ENCODE measurements around the gene C1orf122.
A peak's percentile ranks its signal among the peaks of the same experiment; 100 is the strongest.

C1orf122 gene

DNA sequence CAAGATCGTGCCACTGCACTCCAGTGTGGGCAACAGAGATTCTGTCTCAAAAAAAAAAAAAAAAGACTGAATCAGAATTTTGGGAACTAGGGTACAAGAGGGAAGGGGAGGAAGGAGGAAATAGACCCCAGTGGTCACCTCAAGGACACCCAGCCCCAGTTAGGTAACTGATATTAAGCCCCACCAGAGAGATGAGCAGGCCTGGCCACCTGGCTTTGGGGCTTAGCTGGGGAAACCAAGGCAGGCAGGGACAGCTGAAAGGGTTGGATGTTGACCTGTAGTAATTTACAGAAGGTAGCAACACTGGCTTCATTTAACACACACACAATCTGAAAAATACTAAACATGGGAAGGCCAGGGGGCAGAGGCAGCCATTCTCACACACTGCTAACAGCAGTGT, 5.2 kb upstream of the C1orf122 start:
- no peak for DNase-seq

DNA sequence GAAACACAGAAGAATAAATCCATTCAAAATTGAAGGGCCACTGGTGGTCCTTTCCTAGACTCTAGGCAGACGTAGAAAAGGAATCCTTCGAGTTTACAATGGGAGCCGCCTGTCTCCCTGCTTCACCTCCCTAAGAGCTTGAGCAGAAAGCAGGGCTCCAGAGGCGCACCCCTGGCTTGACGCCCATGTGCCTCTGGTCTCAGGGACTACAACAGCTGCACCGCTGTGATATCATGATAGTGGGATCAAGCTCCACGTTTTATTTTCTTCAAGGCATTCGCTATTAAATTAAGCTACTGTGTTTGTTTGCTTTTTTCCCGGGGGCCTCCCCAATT, 403 bp upstream of the C1orf122 start:
- DNase-seq: no peak

DNA sequence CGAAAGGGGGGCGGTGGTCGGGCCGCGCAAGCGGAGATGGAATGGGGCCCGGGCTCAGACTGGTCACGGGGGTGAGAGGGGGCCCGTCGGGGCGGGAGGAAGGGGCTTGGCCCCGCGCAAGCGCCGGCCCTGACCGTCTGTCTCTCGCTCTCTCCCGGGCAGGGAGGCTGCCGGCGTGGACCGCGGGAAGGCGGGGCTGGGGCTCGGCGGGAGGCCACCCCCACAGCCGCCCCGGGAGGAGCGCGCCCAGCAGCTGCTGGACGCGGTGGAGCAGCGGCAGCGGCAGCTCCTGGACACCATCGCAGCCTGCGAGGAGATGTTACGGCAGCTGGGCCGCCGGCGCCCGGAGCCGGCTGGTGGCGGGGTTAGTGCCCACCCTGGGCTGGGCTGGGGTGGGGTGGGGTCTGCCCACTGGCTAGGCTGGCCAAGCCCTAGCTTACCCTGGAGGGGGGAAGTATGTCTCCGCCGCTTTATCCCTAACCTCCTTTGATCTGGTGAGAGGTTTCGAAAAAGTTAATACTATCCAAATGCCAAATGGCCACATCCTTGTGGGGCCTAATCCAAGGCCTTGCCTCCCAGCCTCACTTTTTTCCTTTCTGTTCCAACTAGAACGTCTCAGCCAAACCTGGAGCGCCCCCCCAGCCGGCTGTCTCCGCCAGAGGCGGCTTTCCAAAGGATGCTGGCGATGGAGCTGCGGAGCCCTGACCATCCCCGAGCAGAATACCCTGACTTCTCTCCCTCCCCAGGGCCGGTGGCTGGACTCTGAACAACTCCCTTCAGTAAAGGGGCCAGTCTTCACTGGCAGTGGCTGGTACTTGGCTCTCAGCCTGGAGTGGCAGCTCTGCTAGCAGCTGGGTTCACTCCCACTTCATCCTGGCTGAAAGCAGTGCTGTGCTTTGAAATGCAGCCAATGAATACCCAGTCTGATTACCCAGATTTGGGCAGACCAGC, 1.1 kb downstream of the C1orf122 start:
- peak; percentile 55 for DNase-seq

DNA sequence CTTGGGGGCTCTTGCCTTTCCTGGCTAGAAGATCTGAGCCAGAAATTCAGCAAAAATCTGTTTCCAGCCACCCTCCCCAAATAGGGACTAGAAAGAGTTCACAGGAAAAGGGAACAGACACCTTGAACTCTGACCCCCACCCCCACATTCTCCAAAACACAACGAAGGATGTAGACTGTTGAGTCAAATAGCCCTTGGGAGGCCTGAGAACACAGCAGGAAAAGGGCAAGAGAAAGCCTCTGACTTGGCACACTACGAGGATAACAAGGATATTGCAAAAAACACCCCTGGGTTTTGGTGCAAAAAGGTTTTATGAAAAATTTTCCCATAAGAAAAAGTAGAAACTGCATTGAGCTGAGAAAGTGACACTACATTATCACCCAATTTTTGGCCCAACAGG, 2.4 kb downstream of the C1orf122 start:
- DNase-seq: no peak

DNA sequence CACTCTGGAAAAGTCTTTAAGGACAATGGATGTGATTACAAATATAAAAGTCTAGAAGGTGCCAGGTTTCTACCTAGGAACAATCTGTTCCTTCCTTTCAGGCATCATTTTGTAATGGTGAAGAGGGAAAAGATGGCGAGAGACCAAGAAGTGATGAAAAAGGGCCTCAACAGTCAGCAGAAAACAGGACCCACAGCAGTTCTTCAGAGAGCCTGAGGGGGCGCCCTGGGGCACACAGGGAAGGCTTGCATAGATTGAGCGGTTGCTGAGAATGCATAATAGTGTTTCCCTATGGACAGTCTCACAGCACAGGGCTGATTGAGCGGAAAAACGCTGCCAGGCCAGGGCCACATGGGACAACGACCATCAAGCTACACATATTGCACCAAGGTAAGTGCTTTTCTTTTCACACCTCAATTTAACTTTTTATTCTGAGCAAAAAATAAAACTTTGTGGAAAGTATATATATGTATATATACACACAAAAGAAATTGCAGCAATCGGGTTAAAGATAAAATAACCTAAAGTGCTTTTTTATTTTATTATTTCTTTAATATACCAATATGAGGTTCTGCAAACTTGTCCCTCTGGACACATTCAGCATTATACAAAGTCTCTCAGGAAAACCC, 3.6 kb downstream of the C1orf122 start:
- peak; percentile 78 for DNase-seq

DNA sequence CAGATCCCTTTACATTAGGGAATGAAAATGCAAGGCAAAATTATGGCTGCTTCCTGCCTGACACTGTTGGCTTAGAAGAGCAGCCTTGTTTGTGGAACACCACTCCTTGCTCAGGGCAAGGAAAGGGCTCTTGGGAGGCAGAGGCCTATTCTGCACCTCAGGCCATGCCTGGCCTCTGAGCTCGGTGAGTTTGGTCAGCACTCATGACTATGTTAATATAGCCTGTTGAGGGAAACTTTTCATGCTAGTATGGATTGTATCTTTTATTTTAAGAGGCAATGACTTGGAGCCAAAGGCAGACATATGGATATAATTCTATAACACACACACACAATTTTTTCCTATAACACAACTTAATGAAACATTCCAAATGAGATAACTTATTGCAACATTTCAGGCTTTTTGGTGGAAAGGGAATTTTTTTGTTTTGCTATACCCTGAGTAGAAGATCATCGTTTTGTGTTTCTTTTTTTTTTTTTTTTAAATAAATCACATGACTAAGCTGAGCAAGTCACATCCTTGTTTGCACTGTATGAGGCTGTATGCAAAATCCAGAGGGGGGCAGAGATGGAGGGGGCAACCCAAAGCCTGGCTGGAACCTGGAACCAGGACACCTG, 6.0 kb downstream of the C1orf122 start:
- no peak for DNase-seq

DNA sequence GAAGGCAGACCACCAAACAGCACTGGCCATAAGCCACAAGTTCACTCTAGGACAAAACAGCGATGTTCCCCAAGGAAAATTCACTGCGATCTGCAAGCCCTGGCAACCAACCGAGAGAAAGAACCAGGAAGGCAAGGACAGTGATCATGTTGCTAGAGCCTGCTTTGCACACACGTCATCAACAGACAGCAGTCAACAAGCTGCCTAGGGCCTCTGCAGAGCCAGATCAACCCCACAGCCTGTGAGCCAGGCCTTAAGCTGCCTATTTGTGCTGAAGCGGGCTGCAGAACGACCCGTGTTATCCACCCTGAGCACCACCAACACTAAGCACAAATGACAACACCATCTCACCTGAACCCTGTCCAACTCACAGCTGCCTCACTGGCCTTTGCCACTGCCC, 6.7 kb downstream of the C1orf122 start:
- DNase-seq: no peak

DNA sequence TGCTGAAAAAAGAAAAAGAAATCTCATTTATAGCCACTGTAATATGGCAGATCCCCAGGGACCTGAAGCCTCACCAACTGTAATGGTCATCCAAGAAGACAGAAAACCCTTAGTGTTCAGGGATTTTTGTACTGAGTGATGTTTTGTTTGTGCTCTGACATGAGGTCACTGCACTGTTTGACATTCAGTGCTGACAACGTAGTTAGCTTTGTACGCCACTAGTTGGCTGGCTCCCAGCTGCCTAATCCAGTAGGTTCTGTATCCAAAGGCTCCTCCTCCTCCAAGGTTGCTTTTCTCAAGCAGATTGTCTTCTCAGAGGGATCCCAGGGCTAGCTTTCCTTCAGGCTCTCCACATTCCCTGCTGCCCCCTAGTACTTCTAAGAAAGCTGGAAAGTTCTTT, 9.9 kb downstream of the C1orf122 start:
- DNase-seq: no peak

DNA sequence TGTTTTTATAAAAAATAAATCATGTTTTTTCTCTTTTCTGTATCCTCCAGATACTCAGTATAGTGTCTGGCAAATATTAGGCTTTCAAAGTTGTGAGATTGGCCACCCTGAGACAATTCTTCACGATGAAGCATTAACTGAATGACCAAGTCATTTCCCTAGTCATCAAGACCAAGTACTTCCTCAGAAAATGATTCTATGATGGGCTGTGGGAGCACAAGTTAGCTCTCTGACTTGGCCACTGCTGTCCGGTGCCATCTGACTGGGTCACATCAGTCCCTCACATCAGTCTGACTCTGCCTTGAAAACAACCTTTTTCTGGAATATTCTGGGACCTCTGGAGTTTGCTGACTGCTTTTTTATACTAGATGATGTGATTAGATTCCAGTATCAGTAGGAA, 13.9 kb downstream of the C1orf122 start:
- DNase-seq: no peak

DNA sequence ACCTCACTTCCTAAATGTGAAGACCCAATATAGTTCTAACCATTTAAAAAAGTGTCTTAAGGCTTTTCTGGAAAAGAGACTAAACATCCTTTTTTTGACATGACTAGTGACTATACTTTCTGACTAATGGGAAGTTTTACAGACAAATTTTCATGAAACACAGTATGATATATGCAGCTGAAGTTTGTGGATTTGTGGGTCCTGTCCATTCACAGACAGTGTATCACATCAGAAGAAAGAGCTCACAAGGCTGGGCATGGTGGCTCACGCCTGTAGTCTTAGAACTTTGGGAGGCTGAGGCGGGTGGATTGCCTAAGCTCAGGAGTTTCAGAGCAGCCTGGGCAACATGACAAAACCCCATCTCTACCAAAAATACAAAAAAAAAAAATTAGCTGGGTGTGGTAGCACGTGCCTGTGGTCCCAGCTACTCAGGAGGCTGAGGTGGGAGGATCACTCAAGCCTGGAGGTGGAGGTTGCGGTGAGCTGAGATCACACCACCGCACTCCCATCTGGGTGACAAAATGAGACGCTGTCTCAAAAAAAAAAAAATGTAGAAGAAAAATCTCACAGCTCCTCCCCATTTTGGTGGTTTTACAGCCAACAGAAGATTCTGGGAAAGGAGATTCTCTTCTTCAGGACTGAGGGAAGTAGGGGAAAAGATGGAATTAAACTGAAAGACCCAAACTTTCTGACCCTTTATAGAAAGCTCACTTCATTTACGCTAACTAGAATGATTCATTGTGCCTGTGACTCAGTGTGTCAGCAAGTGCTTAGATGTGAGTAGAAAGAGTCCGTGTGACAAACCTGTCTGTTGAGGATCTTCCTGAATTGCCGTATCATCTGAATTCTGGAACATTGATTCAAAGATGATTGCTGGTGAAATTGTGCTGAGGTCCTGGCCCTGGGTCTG, 15.6 kb downstream of the C1orf122 start:
- peak; percentile 57 for DNase-seq

DNA sequence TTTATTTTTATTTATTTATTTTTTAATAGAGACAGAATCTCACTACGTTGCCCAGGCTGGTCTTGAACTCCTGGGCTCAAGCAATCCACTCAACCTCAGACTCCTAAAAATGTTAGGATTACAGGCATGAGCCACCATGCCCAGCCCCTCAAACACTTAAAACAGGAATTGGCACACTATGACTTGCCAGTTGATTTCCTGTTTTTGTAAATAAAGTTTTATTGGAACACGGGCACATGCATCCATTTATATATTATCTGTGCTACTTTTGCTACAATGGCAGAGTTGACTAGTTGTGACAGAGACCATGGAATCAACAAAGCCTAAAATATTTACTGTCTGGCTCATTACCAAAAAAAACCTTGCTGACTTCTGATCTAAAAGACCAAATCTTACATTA, 16.4 kb downstream of the C1orf122 start:
- no peak for DNase-seq

DNA sequence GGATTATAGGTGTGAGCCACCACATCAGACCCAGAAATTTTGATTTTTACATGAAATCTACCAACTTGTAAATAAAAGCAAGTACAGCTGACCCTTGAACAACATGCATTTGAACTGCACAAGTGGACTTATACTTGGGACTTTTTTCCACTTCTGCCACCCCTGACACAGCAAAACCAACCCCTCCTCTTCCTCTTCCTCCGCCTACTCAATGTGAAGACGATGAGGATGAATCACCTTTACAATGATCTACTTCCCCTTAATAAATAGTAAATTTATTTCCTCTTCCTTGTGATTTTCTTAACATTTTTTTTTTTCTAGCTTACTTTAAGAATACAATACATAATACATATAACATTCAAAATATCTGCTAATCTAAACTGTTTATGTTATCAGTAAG, 17.9 kb downstream of the C1orf122 start:
- peak; percentile 16 for DNase-seq

DNA sequence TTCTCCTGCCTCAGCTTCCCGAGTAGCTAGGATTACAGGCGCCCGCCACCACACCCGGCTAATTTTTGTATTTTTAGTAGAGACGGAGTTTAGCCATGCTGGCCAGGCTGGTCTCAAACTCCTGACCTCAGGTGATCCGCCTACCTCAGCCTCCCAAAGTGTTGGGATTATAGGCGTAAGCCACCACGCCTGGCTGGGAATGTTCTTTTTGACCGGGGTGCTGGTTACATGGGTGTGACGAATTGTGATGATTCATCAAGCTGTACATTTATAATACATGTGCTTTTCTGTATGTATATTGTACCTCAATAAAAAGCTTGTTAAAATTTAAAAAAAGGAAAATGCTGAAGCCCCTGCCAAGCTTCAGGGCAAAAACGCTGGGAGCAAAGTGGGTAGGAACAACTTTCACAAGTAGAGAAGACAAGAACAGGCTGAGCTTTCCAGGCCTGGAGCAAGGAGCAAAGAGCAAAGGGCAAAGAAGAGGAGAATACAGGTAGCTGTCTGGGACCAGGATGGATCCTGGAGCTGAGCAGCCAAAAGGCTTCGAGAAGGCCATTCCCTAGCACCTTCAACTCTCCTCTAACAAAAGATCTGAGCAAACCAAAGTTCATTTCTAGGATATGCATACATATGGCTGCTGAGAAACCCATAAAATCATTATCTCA, 21.0 kb downstream of the C1orf122 start:
- DNase-seq: no peak

DNA sequence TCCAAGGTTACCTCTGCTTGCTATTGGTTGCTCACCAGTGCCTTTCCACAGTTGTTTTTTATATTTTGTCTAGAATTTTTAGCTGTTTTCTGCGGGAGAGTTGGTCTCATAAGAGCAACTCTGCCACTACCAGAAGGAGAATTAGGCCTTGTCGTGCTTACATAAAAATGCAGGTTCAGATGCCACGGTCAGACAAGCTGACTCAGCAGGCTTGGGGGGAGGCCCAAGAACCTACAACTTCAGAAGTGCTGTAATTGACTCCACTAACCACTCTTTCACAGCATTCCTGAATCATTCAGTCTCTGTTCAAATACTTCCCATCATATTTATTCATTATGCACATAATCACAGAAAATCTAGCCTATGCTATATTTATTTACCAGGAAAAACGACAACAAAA, 23.5 kb downstream of the C1orf122 start:
- no peak for DNase-seq

DNA sequence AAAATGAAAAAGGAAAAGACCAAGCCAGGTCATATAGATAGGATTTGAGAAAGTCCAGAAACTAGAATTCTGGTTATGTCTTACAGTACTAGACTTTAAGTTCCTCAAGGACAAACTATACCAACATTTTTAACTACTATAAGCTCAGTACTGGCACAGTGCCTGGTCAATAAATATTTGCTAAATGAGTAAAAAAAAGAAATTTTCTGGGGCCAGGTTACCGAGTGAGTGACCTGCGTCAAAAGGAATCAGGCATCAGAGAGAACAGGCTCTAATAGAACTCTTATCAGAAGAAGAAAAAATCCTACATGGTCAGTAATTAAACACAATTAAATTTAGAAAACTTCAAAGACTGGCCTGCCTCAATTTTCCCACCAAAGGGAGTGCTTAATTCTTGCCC, 24.2 kb downstream of the C1orf122 start:
- no peak for DNase-seq

DNA sequence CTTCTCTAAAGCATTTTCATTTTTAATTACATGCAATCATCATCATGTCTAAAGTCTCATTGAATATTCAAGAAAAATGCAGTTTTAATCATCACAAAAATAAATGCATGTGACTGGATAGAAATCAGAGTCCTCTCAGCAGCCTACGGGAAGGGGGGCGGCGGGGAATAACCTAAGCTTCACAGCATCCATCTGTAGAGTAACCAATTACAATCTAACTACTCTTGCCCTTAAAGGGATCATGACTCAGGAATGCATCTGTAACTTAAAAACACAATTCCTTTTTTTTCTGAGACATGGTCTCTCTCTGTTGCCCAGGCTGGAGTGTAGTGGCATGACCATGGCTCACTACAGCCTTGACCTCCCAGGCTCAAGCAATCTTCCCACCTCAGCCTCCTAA, 29.2 kb downstream of the C1orf122 start:
- DNase-seq: no peak

DNA sequence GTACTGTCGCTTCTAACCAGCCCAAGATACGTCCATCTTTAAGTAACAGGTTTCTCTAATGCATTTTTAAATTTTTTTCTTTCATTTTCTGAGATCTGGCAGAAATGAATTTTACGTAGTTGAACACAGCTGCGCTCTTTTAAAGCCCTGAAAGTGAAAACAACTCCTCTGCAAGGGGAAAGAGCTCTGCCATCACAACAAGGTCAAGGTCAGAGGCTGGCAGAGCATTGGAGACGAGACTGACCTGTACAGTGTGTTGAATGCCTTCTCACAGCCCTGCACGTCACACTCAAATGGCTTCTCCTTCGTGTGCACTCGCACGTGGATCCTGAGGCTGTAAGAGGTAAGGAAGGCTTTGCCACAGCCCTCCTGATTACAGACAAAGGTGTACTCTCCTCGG, 32.1 kb downstream of the C1orf122 start:
- DNase-seq: no peak

DNA sequence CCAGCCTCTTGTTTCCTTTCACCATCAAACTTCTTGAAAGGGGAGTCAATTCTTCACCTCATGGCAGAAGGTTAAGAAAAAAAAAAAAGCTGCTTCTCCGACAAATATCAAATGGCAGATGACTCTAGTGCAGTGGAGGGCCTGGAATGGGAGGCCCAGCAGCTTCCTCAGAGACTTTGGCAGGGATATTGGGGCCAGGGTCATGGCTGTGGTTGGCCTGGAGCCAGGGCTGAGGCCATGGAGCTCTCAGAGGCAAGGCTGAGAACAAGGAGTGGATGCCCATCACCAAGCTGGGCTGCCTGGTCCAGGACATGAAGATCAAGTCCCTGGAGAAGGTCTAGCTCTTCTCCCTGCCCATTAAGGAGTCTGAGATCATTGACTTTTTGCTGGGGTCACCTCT, 33.1 kb downstream of the C1orf122 start:
- DNase-seq: no peak

DNA sequence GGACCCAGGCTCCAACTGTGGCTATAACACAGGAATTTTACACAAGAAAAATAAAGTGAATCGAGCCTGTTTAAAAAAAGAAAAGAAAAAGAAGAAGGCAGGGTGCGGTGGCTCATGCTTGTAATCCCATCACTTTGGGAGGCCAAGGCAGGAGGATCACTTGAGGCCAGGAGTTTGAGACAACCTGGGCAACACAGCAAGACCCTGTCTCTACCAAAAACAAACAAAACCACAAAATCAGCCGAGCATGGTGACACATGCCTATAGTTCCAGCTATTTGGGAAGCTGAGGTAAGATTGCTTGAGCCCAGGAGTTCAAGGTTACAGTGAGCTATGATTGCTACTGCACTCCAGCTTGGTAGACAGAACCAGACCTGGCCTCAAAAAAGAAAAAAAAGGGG, 34.1 kb downstream of the C1orf122 start:
- DNase-seq: no peak

DNA sequence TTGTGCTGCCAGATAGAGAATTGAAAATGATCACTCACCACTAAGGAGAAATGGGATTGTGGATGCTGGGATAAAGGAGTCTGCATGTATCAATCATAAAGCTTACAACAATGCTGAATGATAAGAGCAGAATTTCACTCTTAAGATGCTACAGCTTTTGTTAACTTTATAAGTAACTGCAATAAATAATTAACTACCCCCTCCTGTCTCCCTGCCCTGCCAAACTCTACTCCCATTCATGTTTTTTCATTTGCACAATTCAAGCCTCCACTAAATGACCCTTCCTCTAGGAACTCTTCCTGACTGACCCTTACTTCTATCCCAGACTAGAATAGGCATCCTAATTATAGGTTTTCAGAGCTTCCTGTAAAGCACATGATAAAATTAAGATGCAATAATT, 36.9 kb downstream of the C1orf122 start:
- no peak for DNase-seq

DNA sequence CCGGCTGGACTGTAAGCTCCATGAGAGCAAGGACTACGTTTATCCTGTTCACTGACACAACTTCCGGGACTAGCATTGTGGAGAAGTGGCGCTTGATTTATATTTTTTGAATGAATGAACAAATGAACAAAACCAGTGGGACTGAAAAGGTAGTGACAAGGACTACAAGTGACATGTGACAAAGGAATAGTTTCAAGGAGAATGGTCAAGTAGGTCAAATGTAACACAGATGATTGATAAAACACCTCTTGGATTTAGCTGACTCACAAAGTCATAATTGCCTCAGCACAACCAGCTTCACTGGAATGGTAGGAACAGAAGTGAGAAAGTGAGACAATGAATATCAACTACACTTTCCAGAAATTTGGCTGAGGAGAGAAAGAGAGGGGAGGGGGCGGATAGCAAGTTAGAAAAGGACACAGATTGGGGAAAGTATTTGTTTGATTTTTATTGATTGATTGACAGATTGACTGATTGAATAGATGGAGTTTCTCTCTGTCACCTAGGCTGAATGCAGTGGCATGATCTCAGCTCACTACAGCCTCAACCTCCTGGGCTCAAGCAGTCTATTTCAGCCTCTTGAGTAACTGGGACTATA, 37.6 kb downstream of the C1orf122 start:
- DNase-seq: no peak

DNA sequence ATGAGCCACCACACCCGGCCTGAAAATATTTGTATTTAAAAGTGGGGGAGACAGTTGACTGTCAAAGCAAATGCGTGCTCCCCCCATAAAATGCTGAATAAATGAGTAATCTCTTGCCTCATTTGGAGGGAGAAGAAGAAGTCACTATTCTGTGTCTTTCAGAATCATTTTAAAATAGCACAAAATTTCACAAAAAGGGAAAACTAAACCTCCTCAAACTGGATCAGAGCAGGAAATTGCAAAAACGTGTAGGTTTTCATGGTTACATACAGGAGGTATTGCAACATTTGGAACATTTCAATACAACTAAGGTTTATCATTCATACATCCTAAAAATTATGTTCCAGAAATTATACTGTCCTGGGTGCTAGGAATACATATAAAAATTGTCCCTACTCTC, 38.2 kb downstream of the C1orf122 start:
- DNase-seq: no peak
